Posterior cingulate gyrus (tissue), 11 donors: Measurements from ENCODE around the gene BRD7.

Experiments used
- DNase-seq, 10 donors: peaks; one replicate each; pipeline versions ENCODE4 v3.0.0 to v3.0.0-alpha.2; 2020 to 2021; ENCODE audit warnings: mixed read lengths in 3 of 10
- intact Hi-C: fragments of 100-400 bp; cut with DNase I; formaldehyde crosslinking; loops from one replicate; pipeline ENCODE4 v1.15.1; 2023

The BRD7 gene

GRCh38 chr16:50329446-50330189 is 39.2 kb downstream of the BRD7 start:
- peak in 2 of 10 donors; percentile 33 to 52 for DNase-seq
- intact Hi-C loops: no loop called here

GRCh38 chr16:50326835-50327465 is 41.8 kb downstream of the BRD7 start:
- peak in 1 of 10 donors; percentile 72 for DNase-seq
- intact Hi-C loops: no loop called here

DNA sequence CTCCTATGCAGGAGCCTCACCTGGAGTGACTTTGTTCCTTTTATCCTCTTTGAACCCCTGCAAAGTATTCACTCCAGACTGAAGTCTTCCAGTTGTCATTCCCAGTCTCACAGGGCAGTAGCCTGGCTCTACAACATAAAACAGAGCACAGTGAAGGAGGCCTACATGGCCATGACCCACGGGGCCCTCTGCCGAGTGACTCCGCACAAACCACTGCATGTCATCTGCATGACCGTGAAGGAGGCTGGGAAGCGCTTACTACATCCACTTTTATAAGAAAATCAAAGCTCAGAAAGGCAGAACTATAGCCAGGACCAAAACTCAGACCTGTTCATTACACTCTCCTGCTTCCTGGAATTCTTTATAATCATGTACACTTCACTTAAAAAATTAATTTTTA is 42.5 kb downstream of the BRD7 start:
- intact Hi-C loops: no loop called here
- peak in 1 of 10 donors; percentile 36 for DNase-seq

DNA sequence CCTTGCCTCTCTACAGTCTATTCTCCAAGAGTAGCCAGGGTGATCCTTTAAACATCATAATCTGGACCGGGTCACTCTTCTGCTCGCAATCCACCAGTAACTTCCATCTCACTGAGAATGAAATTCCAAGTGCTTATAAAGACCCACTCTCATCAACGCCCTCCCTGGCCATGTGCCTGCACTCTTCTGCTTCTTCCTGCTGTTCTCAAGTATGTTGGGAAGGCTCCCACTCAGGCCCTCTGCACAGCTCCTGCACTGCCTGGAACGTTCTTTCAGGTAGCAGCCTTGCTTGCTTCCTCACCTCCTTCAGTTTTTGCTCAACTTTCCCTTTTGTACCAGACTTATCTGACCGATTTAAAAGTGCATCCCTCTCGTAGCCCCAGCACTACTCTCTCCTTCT is 44.4 kb downstream of the BRD7 start:
- intact Hi-C loops: no loop called here
- peak in 1 of 10 donors; percentile 77 for DNase-seq

DNA sequence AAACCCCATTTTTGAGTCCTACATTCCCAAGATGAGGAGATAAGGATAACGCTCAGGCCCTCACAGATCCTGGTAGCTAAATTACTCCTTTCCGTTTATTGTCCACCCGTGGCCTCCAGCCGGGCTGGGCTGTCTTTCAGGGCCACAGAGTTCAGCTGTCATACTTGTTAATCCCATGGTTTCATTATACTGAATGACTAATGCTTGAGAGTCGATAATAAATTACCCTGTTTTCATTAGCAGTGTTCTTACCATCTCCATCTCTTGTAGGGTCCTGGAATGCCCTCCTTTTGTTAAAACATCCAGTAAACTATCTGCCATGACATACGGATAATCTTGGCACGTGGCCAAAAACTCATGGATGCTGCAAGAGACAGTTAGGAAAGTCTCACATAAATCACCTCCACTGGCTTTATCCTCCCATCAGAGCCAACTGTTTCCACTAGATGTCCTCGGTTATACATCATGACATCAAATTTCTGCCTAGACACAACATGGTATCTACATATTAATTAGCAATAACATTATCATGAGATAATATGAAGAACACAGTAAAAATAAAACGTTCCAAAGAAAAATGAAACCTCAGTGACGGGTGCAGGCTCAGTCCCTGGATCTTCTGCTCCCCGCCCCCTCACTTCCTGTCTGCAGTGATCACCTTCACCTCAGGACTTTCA is 45.3 kb downstream of the BRD7 start:
- DNase-seq: peak in 1 of 10 donors; percentile 40
- intact Hi-C loops: no loop called here

DNA sequence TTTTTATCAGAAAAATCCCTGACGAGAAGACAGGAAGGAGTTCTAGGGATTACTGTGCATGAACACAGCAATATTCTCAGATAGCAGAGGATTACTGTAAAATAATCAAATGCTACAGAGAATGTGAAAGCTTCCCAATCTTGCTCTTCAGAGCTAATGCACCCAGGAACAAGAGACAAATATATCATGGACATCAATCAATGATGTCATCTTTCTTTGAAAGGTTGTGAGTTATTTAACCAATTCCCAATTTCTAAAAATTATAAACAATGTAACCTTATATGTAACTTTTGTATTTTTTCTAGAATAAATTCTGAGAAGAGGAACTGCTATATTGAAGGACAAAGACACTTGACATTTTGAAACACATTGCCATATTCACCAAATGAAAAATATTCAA is 46.5 kb downstream of the BRD7 start:
- intact Hi-C loops: no loop called here
- DNase-seq: no peak

- intact Hi-C loops: no loop called here
Observed at GRCh38 chr16:50320310-50320709, 48.5 kb downstream of the BRD7 start.

DNA sequence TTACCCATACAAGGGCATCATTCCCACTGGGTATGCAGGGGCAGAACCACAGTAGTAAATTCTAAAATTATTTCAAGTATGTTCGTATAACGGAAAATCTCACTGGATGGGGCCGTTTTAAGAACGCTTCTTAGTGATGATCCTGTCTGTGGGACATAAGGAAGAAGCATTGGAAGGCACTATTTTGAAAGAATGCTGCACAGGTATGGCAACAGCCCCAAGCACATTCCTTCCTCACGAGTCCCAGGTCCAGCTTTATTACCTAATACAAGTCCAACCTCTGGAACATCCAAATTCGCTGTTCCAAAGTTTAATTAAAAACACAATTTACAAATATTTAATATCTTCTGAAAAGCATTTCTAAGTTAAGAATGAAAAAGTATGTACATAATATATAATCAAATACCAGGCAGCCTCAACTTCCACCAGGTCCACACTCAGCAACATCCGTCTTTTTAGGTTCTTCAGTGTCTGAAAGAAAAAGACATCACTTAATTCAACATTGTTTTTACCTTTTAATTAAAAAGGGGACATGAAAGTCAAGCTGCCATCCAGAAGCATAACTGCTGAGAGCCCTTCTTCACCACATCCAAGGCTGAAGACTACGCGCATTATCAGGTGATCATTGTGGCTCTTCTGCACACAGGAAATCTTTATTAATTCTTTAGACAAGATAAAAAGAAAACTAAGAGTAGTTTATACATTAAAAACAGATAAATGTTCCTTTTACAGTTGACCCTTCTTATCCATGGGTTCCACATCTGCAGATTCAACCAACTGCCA is 49.8 kb downstream of the BRD7 start:
- intact Hi-C loops: no loop called here
- DNase-seq: no peak

More at GRCh38 chr16:50320310-50320709, 48.5 kb downstream of the BRD7 start:
- no peak for DNase-seq

DNA sequence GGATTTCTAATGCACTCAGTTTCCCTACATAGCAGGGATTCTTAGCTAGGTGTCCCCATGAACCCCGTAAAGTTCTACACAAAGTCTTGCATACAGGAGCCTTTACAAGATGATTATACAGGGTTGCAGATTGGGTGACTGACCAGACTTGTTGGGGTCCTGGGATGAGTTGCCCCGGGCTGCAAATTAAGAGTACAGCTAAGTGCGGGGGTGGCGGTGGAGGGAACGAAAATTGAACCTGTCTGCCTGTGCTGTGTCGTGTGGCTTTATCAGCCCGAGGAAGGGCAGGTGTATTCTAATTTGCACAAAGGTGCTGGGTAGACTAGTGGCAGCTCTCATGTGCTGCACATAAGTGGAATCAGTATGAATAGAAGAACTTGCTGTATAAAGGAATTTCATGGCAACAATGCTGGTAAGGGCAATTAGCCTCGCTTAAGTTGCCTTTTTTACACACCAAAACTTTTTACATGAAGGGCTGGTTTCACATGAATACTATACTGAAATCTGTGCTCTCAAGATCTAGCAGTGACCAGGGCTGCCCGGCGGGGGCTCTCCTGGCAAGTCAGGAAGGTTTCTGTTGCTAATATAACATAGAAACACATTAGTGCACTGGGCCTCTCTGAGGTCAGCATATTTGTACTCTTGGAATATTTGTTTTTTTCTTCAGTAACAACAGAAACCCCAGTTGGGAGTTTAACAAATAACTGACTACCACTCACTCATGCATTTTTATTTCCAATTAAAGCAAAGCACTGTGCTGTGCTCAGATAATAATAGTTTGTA is 51.7 kb downstream of the BRD7 start:
- intact Hi-C loops: no loop called here
- DNase-seq: peak in 2 of 10 donors; percentile 17 to 45

- peak in 4 of 10 donors; percentile 30 to 81 (median 63) for DNase-seq
- intact Hi-C loops: no loop called here
Observed at GRCh38 chr16:50316102-50316847, 52.5 kb downstream of the BRD7 start.

GRCh38 chr16:50315346-50315997 is 53.3 kb downstream of the BRD7 start:
- peak in 6 of 10 donors; percentile 7 to 67 (median 38) for DNase-seq
- intact Hi-C loops: no loop called here

DNA sequence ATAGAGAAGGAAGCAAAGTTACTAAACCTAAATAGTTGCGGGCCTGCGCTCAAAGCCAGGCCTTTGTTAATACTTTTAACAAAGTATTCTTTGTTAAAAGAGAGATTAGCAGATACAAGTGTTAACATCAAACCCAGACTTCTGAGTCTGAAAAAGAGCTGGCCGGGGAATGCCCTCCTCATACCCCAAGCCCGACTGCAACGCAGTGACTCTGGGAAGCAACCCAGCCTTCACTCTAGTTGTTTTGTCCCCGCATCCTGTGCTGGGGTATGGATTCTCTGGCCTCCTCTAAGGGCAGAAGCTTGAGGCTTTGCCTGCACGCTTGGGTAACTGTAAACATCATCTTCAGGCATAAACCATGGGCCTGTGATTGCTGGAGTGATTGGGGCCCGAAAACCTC is 54.1 kb downstream of the BRD7 start:
- peak in 3 of 10 donors; percentile 11 to 57 (median 39) for DNase-seq
- intact Hi-C loops: no loop called here

DNA sequence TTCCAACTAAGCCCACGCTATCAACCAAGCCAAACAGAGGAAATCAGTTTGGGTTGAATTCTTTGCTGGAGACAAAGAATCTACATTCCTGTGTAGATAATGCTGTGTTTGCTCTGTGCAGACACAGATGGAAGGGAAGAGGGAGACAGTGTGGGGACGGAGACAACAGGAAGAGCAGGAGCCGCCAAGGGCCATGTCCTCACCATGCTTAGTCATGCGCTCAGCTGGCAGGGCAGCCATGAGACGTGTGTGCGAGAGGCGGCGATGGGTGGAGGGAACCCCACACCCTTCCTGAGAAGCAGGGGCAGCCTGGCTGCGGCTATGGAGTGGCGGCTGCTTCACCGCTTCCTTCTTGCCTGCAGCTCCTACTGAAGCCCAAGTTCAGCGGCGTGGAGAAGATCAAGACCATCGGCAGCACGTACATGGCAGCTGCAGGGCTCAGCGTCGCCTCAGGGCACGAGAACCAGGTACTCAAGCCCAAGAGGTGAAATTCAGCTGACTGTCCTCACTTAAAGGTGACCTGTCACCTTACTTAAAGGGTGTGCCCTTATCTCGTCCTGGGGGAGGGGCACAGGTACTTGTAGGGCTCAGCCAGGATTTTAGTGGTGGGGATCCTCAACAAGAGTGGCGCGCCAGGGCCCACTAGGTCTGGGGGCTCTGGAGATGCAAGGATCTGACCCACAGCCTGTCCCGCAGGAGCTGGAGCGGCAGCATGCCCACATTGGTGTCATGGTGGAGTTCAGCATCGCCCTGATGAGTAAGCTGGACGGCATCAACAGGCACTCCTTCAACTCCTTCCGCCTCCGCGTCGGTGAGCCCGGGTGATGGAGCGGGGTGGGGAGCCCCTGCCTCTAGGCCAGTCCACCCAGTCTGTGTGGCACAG is 55.0 kb downstream of the BRD7 start:
- peak; percentile 27 to 93 (median 54) for DNase-seq

DNA sequence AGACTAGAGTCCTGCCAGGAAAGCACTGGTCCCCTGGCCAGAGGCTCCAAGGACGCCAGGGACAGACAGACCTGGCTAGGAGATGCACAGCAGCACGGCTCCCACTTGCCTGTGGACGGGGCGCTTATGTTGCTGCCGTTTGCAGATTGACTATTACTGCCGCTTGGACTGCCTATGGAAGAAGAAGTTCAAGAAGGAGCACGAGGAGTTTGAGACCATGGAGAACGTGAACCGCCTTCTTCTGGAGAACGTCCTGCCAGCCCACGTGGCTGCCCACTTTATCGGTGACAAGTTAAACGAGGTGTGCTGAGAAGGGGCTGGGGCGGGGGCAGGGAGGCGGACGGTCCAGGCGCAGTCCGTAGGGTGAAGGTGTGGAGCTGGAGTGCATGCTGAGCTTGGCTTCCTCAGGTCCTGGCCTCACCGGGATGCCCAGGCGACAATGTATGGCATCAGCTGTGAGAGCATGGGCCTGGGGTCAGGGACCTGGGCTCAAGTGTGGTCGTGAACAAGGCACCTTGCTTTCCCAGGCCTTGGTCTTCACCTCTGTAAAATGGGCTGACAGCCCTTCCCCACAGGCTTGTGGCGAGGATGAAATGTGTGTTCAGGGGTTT is 56.8 kb downstream of the BRD7 start:
- DNase-seq: peak in 5 of 10 donors; percentile 6 to 44 (median 22)
- intact Hi-C loops: no loop called here

More for the DNA sequence above, 55.0 kb downstream of the BRD7 start:
- intact Hi-C loops: no loop called here

DNA sequence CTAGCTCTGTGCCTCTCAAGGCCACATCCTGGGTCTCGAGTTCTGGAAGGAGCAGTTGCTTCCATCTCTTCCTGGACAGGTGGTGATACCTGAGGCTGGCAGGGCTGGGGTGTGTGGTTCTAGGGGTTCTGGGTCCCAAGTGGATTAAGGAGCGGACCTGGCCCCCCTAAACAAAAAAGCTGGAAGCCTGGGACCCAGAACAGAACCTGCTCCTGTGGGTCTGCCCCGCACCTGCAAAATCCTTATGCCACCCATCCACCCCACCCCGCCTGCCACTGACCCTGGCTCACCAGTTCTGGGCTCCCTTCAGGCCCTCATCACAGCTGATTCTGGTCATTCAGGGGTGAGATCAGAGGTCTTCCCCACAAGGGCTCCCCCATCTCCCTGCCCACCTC is 57.7 kb downstream of the BRD7 start:
- intact Hi-C loops: no loop called here
- peak in 5 of 10 donors; percentile 6 to 69 (median 32) for DNase-seq

GRCh38 chr16:50310308-50311133 is 58.3 kb downstream of the BRD7 start:
- peak in 6 of 10 donors; percentile 5 to 77 (median 40) for DNase-seq

More at GRCh38 chr16:50310308-50311133, 58.3 kb downstream of the BRD7 start:
- intact Hi-C loops: no loop called here
